GM23338 (cell line): ENCODE results near the gene TIMMDC1. TPM values are rescaled to one million over a fixed set of nuclear protein-coding genes. Genes with fewer than 3 reads are reported as not detected.

Experiments
- ATAC-seq: fragments of 200-7000 bp; cut with Tn5 transposase; 3 replicates; pipeline ENCODE4 v1.9.1; 2020
- DNase-seq: peaks from one replicate; pipeline ENCODE4 v3.0.0-alpha.2; 2015; ENCODE audit warnings: low spot score
- H2AFZ ChIP-seq: fragments of 200-600 bp; sonication (generic); 2 replicates; pipeline ENCODE4 v1.8.0; 2016; ENCODE audit warnings: antibody characterized with exemption, mild to moderate bottlenecking, moderate library complexity
- H3F3A ChIP-seq: fragments of 200-600 bp; sonication (generic); replicated peaks from 2 replicates; pipeline ENCODE4 v1.8.0; 2017; ENCODE audit warnings: antibody characterized with exemption, mixed run types, low read depth
- H3K27ac ChIP-seq: fragments of 200-600 bp; sonication (generic); 2 replicates; pipeline ENCODE4 v1.6.1; 2016; ENCODE audit warnings: low read depth
- H3K27me3 ChIP-seq: fragments of 200-600 bp; sonication (generic); 2 replicates; pipeline ENCODE4 v1.8.0; 2016; ENCODE audit warnings: mild to moderate bottlenecking, mixed run types, moderate library complexity; ENCODE audit not compliant: insufficient read depth
- H3K36me3 ChIP-seq: fragments of 200-600 bp; sonication (generic); 2 replicates; pipeline ENCODE4 v1.8.0; 2016; ENCODE audit warnings: mild to moderate bottlenecking; ENCODE audit not compliant: insufficient read depth
- H3K4me1 ChIP-seq: fragments of 200-600 bp; sonication (generic); 2 replicates; pipeline ENCODE4 v1.8.0; 2016; ENCODE audit warnings: mild to moderate bottlenecking, moderate library complexity; ENCODE audit not compliant: insufficient read depth
- H3K4me2 ChIP-seq: fragments of 200-600 bp; sonication (generic); 2 replicates; pipeline ENCODE4 v1.7.1; 2017; ENCODE audit warnings: mixed run types
- H3K4me3 ChIP-seq: fragments of 200-600 bp; sonication (generic); 2 replicates; pipeline ENCODE4 v1.6.1; 2016; ENCODE audit warnings: mixed run types
- H3K79me2 ChIP-seq: fragments of 200-600 bp; sonication (generic); replicated peaks from 2 replicates; pipeline ENCODE4 v1.8.0; 2017; ENCODE audit warnings: mild to moderate bottlenecking; ENCODE audit not compliant: insufficient read depth
- H3K9me2 ChIP-seq: fragments of 200-600 bp; sonication (generic); 2 replicates; pipeline ENCODE4 v1.8.0; 2017; ENCODE audit not compliant: insufficient read depth
- H4K20me1 ChIP-seq: fragments of 200-600 bp; sonication (generic); replicated peaks from 2 replicates; pipeline ENCODE4 v1.8.0; 2017; ENCODE audit warnings: mild to moderate bottlenecking; ENCODE audit not compliant: insufficient read depth
- H3K27ac Mint-ChIP-seq: 2 replicates; pipeline ENCODE4 v1.8.0; 2020; ENCODE audit warnings: inconsistent platforms, mild to moderate bottlenecking, moderate library complexity, mixed read lengths
- H3K27me3 Mint-ChIP-seq: 3 replicates; pipeline ENCODE4 v1.8.0; 2022; ENCODE audit warnings: low read depth, mild to moderate bottlenecking, moderate library complexity, mixed read lengths, inconsistent platforms; ENCODE audit not compliant: insufficient read depth, poor library complexity
- H3K36me3 Mint-ChIP-seq: 3 replicates; pipeline ENCODE4 v1.8.0; 2021; ENCODE audit warnings: low read depth, mild to moderate bottlenecking, inconsistent platforms, moderate library complexity, mixed read lengths
- H3K4me1 Mint-ChIP-seq: 3 replicates; pipeline ENCODE4 v1.8.0; 2020; ENCODE audit warnings: mild to moderate bottlenecking, inconsistent platforms, mixed read lengths
- H3K4me3 Mint-ChIP-seq: 3 replicates; pipeline ENCODE4 v1.8.0; 2021; ENCODE audit warnings: moderate library complexity, mild to moderate bottlenecking, inconsistent platforms, mixed read lengths
- H3K9me3 Mint-ChIP-seq: 3 replicates; pipeline ENCODE4 v1.8.0; 2020; ENCODE audit warnings: moderate library complexity, mild to moderate bottlenecking, inconsistent platforms, mixed read lengths
- CREB1 ChIP-seq: fragments of 250-450 bp; sonication (Bioruptor Pico); IDR thresholded peaks from 2 replicates; pipeline ENCODE4 v1.5.0; 2020; ENCODE audit warnings: low read depth, mild to moderate bottlenecking, moderate library complexity
- CTCF ChIP-seq, 2 experiments: fragments of 200-600 bp in 1 of 2; sonication (generic) in 1 of 2; conservative IDR thresholded peaks; 2 replicates each; pipeline versions ENCODE4 v1.5.1 to v1.6.1; 2016 to 2017; ENCODE audit warnings: antibody characterized with exemption in 2 of 2, low read depth in 2 of 2, mild to moderate bottlenecking in 2 of 2, moderate library complexity in 1 of 2
- ETS1 ChIP-seq: IDR thresholded peaks from 2 replicates; pipeline ENCODE4 v1.6.1; 2016; ENCODE audit warnings: antibody characterized with exemption
- EZH2 ChIP-seq: fragments of 200-600 bp; sonication (generic); IDR thresholded peaks from one replicate; pipeline ENCODE4 v1.8.0; 2017; ENCODE audit warnings: antibody characterized with exemption, mild to moderate bottlenecking, low read depth; ENCODE audit not compliant: unreplicated experiment
- EZH2phosphoT487 ChIP-seq: fragments of 200-600 bp; sonication (generic); IDR thresholded peaks from one replicate; pipeline ENCODE4 v1.8.1; 2018; ENCODE audit warnings: antibody characterized with exemption; ENCODE audit not compliant: unreplicated experiment
- JUNB ChIP-seq: IDR thresholded peaks from one replicate; pipeline ENCODE4 v1.6.1; 2016; ENCODE audit warnings: antibody characterized with exemption; ENCODE audit not compliant: unreplicated experiment
- NANOG ChIP-seq: IDR thresholded peaks from 2 replicates; pipeline ENCODE4 v1.6.1; 2016; ENCODE audit warnings: antibody characterized with exemption, borderline replicate concordance
- POLR2AphosphoS5 ChIP-seq: IDR thresholded peaks from 2 replicates; pipeline ENCODE4 v1.6.1; 2016; ENCODE audit warnings: antibody characterized with exemption, low read depth
- REST ChIP-seq: IDR thresholded peaks from one replicate; pipeline ENCODE4 v1.6.1; 2018; ENCODE audit warnings: antibody characterized with exemption; ENCODE audit not compliant: unreplicated experiment
- STAT1 ChIP-seq: IDR thresholded peaks from one replicate; pipeline ENCODE4 v1.6.1; 2016; ENCODE audit warnings: antibody characterized with exemption; ENCODE audit not compliant: unreplicated experiment
- ZNF114 ChIP-seq: fragments of 250-450 bp; sonication (Bioruptor Pico); IDR thresholded peaks from 2 replicates; pipeline ENCODE4 v1.5.0; 2020; ENCODE audit warnings: mild to moderate bottlenecking, moderate library complexity
- ZNF331 ChIP-seq: fragments of 250-450 bp; sonication (Bioruptor Pico); IDR thresholded peaks from 2 replicates; pipeline ENCODE4 v1.5.0; 2020; ENCODE audit warnings: low read depth, mild to moderate bottlenecking, moderate library complexity
- ZNF462 ChIP-seq: fragments of 250-450 bp; sonication (Bioruptor Pico); IDR thresholded peaks from 2 replicates; pipeline ENCODE4 v1.5.0; 2020; ENCODE audit warnings: mild to moderate bottlenecking, moderate library complexity
- polyA plus RNA-seq: library from polyadenylated mRNA; unstranded; fragments of >200 nt; fragmentation: Nextera tagmentation; extraction: Ambion mirVana; gene quantifications from 2 replicates; pipeline ENCODE4 v1.2.1, GENCODE V29; 2016
- total RNA-seq: library from RNA; depleted of rRNA; stranded (reverse); fragments of >200 nt; shearing (Covaris generic); gene quantifications from 2 replicates; pipeline ENCODE4 v1.2.3, GENCODE V29; 2014

TIMMDC1 gene
- total and polyA plus RNA-seq, 2 experiments from 2014 or later: 62.2 to 105 TPM

- H3K36me3 Mint-ChIP-seq: no peaks in the 10 kb centered on the region
These were observed 43.9 kb downstream of the TIMMDC1 start for GRCh38 chr3:119542168-119542767.

More at GRCh38 chr3:119542168-119542767, 43.9 kb downstream of the TIMMDC1 start:
- H3F3A ChIP-seq: no peaks in the 10 kb centered on the region
- H3K4me3 Mint-ChIP-seq: no peak overlapping the region
- H3K27me3 Mint-ChIP-seq: peaks cover 2% of the 10 kb centered on the region
- H3K27me3 ChIP-seq: no peaks in the 10 kb centered on the region
- TF ChIP-seq CREB1 (CRISPR knock-in tag) (no peak), REST (no peak), ZNF462 (CRISPR knock-in tag) (no peak), JUNB (no peak), CTCF (conservative IDR thresholded peaks at IDR 0.05; ENCODE audit: low read depth in 2 of 2) (no peak), ZNF331 (no peak), EZH2phosphoT487 (no peak), NANOG (no peak), ETS1 (no peak), ZNF114 (no peak), POLR2AphosphoS5 (no peak), STAT1 (no peak), EZH2 (no peak)
- DNase-seq: no peak
- no peak overlapping the region for H3K4me2 ChIP-seq
- H3K79me2 ChIP-seq: no peaks in the 10 kb centered on the region
- H2AFZ ChIP-seq: no peak overlapping the region
- no peaks in the 10 kb centered on the region for H3K36me3 ChIP-seq
- no peak overlapping the region for H3K4me3 ChIP-seq
- no peaks in the 10 kb centered on the region for H3K4me1 ChIP-seq
- no peak for ATAC-seq
- no peaks in the 10 kb centered on the region for H3K4me1 Mint-ChIP-seq
- H3K9me3 Mint-ChIP-seq: no peaks in the 10 kb centered on the region
- H3K9me2 ChIP-seq: no peaks in the 10 kb centered on the region
- H4K20me1 ChIP-seq: no peaks in the 10 kb centered on the region
- no peak overlapping the region for H3K27ac Mint-ChIP-seq
- H3K27ac ChIP-seq: no peak overlapping the region
